NCI-H446 treated with DMSO at 0.1 percent for 48 hours (cell line): ENCODE measurements around the gene ABHD12.
A peak's percentile ranks its signal among the peaks of the same experiment; 100 is the strongest.
"Not testable (repeated sequence)": the region's sequence is repeated elsewhere in the genome, so short reads cannot be mapped to it uniquely, and the experiment has no call there.

ENCODE experiments used
- DNase-seq: peaks from one replicate; lab custom pipeline; 2025; lab: John Stamatoyannopoulos, UW

Gene ABHD12

GRCh38 chr20:25277051-25277801 is 113.4 kb downstream of the ABHD12 start:
- DNase-seq = no peak

- no peak for DNase-seq
Observed at GRCh38 chr20:25276533-25277050, 114.0 kb downstream of the ABHD12 start.

- DNase-seq = no peak
Observed at GRCh38 chr20:25275813-25276532, 114.7 kb downstream of the ABHD12 start.

- no peak for DNase-seq
Observed at GRCh38 chr20:25274891-25275812, 115.5 kb downstream of the ABHD12 start.

- DNase-seq = no peak
Observed at GRCh38 chr20:25274481-25274880, 116.2 kb downstream of the ABHD12 start.

GRCh38 chr20:25273541-25274358 is 116.9 kb downstream of the ABHD12 start:
- DNase-seq = peak; percentile 92

GRCh38 chr20:25273046-25273445 is 117.6 kb downstream of the ABHD12 start:
- DNase-seq = no peak

GRCh38 chr20:25272223-25273000 is 118.2 kb downstream of the ABHD12 start:
- DNase-seq = no peak

GRCh38 chr20:25271486-25272222 is 119.0 kb downstream of the ABHD12 start:
- DNase-seq = no peak

- no peak for DNase-seq
Observed at GRCh38 chr20:25270829-25271251, 119.8 kb downstream of the ABHD12 start.

- DNase-seq = no peak
Observed at GRCh38 chr20:25269833-25270170, 120.8 kb downstream of the ABHD12 start.

GRCh38 chr20:25269057-25269832 is 121.4 kb downstream of the ABHD12 start:
- no peak for DNase-seq

GRCh38 chr20:25260770-25261437 is 129.7 kb downstream of the ABHD12 start:
- not testable (repeated sequence) for DNase-seq

- no peak for DNase-seq
Observed at GRCh38 chr20:25259788-25260254, 130.8 kb downstream of the ABHD12 start.

- DNase-seq = no peak
Observed at GRCh38 chr20:25259358-25259757, 131.3 kb downstream of the ABHD12 start.

GRCh38 chr20:25258828-25259227 is 131.8 kb downstream of the ABHD12 start:
- DNase-seq = no peak

GRCh38 chr20:25258476-25258805 is 132.2 kb downstream of the ABHD12 start:
- no peak for DNase-seq

GRCh38 chr20:25257756-25258475 is 132.7 kb downstream of the ABHD12 start:
- DNase-seq = no peak
